H1 (cell line): ENCODE measurements around the gene APLP2. TPM values are rescaled to one million over a fixed set of nuclear protein-coding genes. Genes with fewer than 3 reads are reported as not detected.

Source experiments
- CTCF ChIA-PET: fragments of 300-600 bp; sonication (Branson Sonifier 250); formaldehyde crosslinking; loops from one replicate; lab custom pipeline; 2021; ENCODE audit not compliant: partially characterized antibody; lab: Charles Lee
- POLR2A ChIA-PET: fragments of 300-600 bp; sonication (Branson Sonifier 250); formaldehyde crosslinking; loops from one replicate; lab custom pipeline; 2021; ENCODE audit warnings: inconsistent platforms; ENCODE audit not compliant: partially characterized antibody; lab: Charles Lee
- DNase-seq, 2 experiments: peaks; one replicate each; pipeline versions ENCODE4 v3.0.0 to v3.0.0-alpha.2; 2010 to 2022; ENCODE audit warnings: low spot score in 2 of 2, low read depth in 1 of 2, mixed read lengths in 1 of 2
- FAIRE-seq: peaks from 2 replicates; lab custom pipeline; 2011; peaks lifted over from hg19 to GRCh38; lab: Jason Lieb, UNC
- H2AFZ ChIP-seq: 2 replicates; pipeline ENCODE4 v1.8.1; 2012; ENCODE audit warnings: low read length, inconsistent platforms
- H2AK5ac ChIP-seq: 2 replicates; pipeline ENCODE4 v1.6.1; 2013; ENCODE audit warnings: low read depth, low read length
- H2BK120ac ChIP-seq: replicated peaks from 2 replicates; pipeline ENCODE3; 2013; ENCODE audit warnings: low read depth, low read length, inconsistent platforms
- H2BK12ac ChIP-seq: 2 replicates; pipeline ENCODE4 v1.6.1; 2013; ENCODE audit warnings: low read depth, low read length
- H2BK15ac ChIP-seq: 2 replicates; pipeline ENCODE4 v1.6.1; 2013; ENCODE audit warnings: low read length
- H2BK20ac ChIP-seq: 2 replicates; pipeline ENCODE4 v1.6.1; 2013; ENCODE audit warnings: low read length
- H2BK5ac ChIP-seq: 2 replicates; pipeline ENCODE4 v1.6.1; 2013; ENCODE audit warnings: low read depth, low read length
- H3K14ac ChIP-seq: 2 replicates; pipeline ENCODE4 v1.6.1; 2013; ENCODE audit warnings: inconsistent platforms; ENCODE audit not compliant: insufficient read length
- H3K18ac ChIP-seq: 2 replicates; pipeline ENCODE4 v1.6.1; 2013; ENCODE audit warnings: low read length; ENCODE audit errors: extremely low read depth
- H3K23ac ChIP-seq: 2 replicates; pipeline ENCODE4 v1.6.1; 2013; ENCODE audit warnings: inconsistent platforms; ENCODE audit not compliant: insufficient read length
- H3K23me2 ChIP-seq: 2 replicates; pipeline ENCODE4 v1.6.1; 2013; ENCODE audit warnings: low read depth, low read length
- H3K27ac ChIP-seq: 2 replicates; pipeline ENCODE4 v1.6.1; 2011; ENCODE audit warnings: low read depth, low read length, inconsistent platforms
- H3K27me3 ChIP-seq, 4 experiments: replicated peaks in 1 of 4; 1 replicate in 1 of 4; 2 replicates in 3 of 4; pipeline versions ENCODE4 v1.6.1 to v1.8.1; 2011 to 2013; ENCODE audit warnings: low read length in 3 of 4, mild to moderate bottlenecking in 3 of 4, inconsistent platforms in 2 of 4, mixed read lengths in 2 of 4, moderate library complexity in 1 of 4; ENCODE audit not compliant: control insufficient read depth in 3 of 4, insufficient read depth in 3 of 4; ENCODE audit errors: extremely low read depth in 1 of 4
- H3K36me3 ChIP-seq, 4 experiments: 2 replicates each; pipeline versions ENCODE4 v1.6.1 to v1.8.1; 2011 to 2013; ENCODE audit warnings: mild to moderate bottlenecking in 4 of 4, low read length in 3 of 4, moderate library complexity in 2 of 4, control low read depth in 1 of 4, inconsistent platforms in 1 of 4; ENCODE audit not compliant: insufficient read depth in 4 of 4, control insufficient read depth in 2 of 4
- H3K4ac ChIP-seq: replicated peaks from 2 replicates; pipeline ENCODE3; 2013; ENCODE audit warnings: low read length, low read depth, mixed read lengths, inconsistent platforms; ENCODE audit not compliant: insufficient read length
- H3K4me1 ChIP-seq, 4 experiments: replicated peaks in 1 of 4; 1 replicate in 1 of 4; 2 replicates in 3 of 4; pipeline versions ENCODE4 v1.6.1 to v1.8.1; 2011 to 2013; ENCODE audit warnings: low read length in 3 of 4, inconsistent platforms in 2 of 4, mixed read lengths in 1 of 4; ENCODE audit not compliant: insufficient read depth in 4 of 4, control insufficient read depth in 3 of 4
- H3K4me2 ChIP-seq, 2 experiments: 2 replicates each; pipeline versions ENCODE4 v1.6.1 to v1.8.1; 2011 to 2013; ENCODE audit warnings: low read depth in 2 of 2, low read length in 2 of 2, control low read depth in 1 of 2, inconsistent platforms in 1 of 2, mild to moderate bottlenecking in 1 of 2; ENCODE audit not compliant: insufficient read depth in 1 of 2
- H3K4me3 ChIP-seq, 4 experiments: fragments of 200-600, 300-600 bp in 1 of 4; sonication (generic), shearing (Covaris generic), sonication (Bioruptor Twin) in 1 of 4; 2 replicates each; pipeline versions ENCODE4 v1.5.1 to v1.8.1; 2011 to 2016; ENCODE audit warnings: low read length in 4 of 4, low read depth in 3 of 4, control low read depth in 2 of 4, inconsistent platforms in 2 of 4, mild to moderate bottlenecking in 2 of 4, mixed read lengths in 1 of 4, moderate library complexity in 1 of 4; ENCODE audit not compliant: insufficient read depth in 2 of 4; ENCODE audit errors: extremely low read depth in 1 of 4
- H3K56ac ChIP-seq: replicated peaks from 2 replicates; pipeline ENCODE3; 2013; ENCODE audit warnings: low read depth, mild to moderate bottlenecking, mixed read lengths, low read length, inconsistent platforms; ENCODE audit not compliant: insufficient read length
- H3K79me1 ChIP-seq: 2 replicates; pipeline ENCODE4 v1.6.1; 2013; ENCODE audit warnings: low read depth, low read length, control low read depth
- H3K79me2 ChIP-seq, 2 experiments: 2 replicates each; pipeline versions ENCODE4 v1.6.1 to v1.8.1; 2012 to 2013; ENCODE audit warnings: low read length in 2 of 2, mild to moderate bottlenecking in 2 of 2, inconsistent platforms in 1 of 2; ENCODE audit not compliant: insufficient read depth in 2 of 2, control insufficient read depth in 1 of 2
- H3K9ac ChIP-seq, 4 experiments: replicated peaks in 1 of 4; 1 replicate in 1 of 4; 2 replicates in 3 of 4; pipeline versions ENCODE4 v1.6.1 to v1.8.1; 2011 to 2013; ENCODE audit warnings: low read depth in 3 of 4, low read length in 3 of 4, control low read depth in 2 of 4, mild to moderate bottlenecking in 2 of 4, moderate library complexity in 2 of 4, inconsistent platforms in 1 of 4; ENCODE audit errors: extremely low read depth in 1 of 4
- H3K9me3 ChIP-seq, 2 experiments: 2 replicates each; pipeline versions ENCODE4 v1.6.1 to v1.8.1; 2012 to 2013; ENCODE audit warnings: mild to moderate bottlenecking in 2 of 2, moderate library complexity in 2 of 2, control low read depth in 1 of 2, inconsistent platforms in 1 of 2, low read depth in 1 of 2, low read length in 1 of 2, mixed read lengths in 1 of 2; ENCODE audit not compliant: insufficient read depth in 2 of 2
- H4K20me1 ChIP-seq, 2 experiments: replicated peaks in 1 of 2; 2 replicates each; pipeline versions ENCODE3 to v1.8.1; 2011 to 2013; ENCODE audit warnings: inconsistent platforms in 2 of 2, low read length in 2 of 2, mild to moderate bottlenecking in 1 of 2; ENCODE audit not compliant: insufficient read depth in 2 of 2, control insufficient read depth in 1 of 2
- H4K5ac ChIP-seq: 2 replicates; pipeline ENCODE4 v1.6.1; 2013; ENCODE audit warnings: low read length, low read depth, mixed read lengths, inconsistent platforms; ENCODE audit not compliant: insufficient read length
- H4K8ac ChIP-seq: 2 replicates; pipeline ENCODE4 v1.8.0; 2013; ENCODE audit warnings: mild to moderate bottlenecking, moderate library complexity, low read length, inconsistent platforms; ENCODE audit not compliant: insufficient read depth; ENCODE audit errors: extremely low read depth
- H4K91ac ChIP-seq: replicated peaks from 2 replicates; pipeline ENCODE3; 2013; ENCODE audit warnings: low read length, mixed read lengths, inconsistent platforms; ENCODE audit not compliant: insufficient read length
- ASH2L ChIP-seq: fragments of 200-600, 300-600 bp; sonication (generic); IDR thresholded peaks from one replicate; pipeline ENCODE4 v1.7.1; 2017; ENCODE audit warnings: low read length
- FOSL1 ChIP-seq: IDR thresholded peaks from 2 replicates; pipeline ENCODE4 v1.6.1; 2011; ENCODE audit warnings: mild to moderate bottlenecking, low read depth, low read length, moderate library complexity; ENCODE audit not compliant: insufficient read depth
- GABPA ChIP-seq: IDR thresholded peaks from 2 replicates; pipeline ENCODE4 v1.6.1; 2011; ENCODE audit warnings: mild to moderate bottlenecking, low read length, moderate library complexity, borderline replicate concordance; ENCODE audit not compliant: insufficient read depth
- GTF2F1 ChIP-seq: IDR thresholded peaks from 2 replicates; pipeline ENCODE4 v1.6.1; 2012; ENCODE audit warnings: low read depth, low read length, improper control_type of control experiment, borderline replicate concordance
- KDM5A ChIP-seq: fragments of 200-600 bp; IDR thresholded peaks from 2 replicates; pipeline ENCODE4 v1.7.1; 2012; ENCODE audit warnings: mild to moderate bottlenecking, low read length, inconsistent platforms, mixed read lengths
- POLR2A ChIP-seq, 2 experiments: IDR thresholded peaks; 1 replicate in 1 of 2; 2 replicates in 1 of 2; pipeline ENCODE4 v1.6.1; 2011; ENCODE audit warnings: low read depth in 2 of 2, low read length in 2 of 2, mild to moderate bottlenecking in 2 of 2; ENCODE audit errors: control extremely low read depth in 1 of 2
- SP1 ChIP-seq: IDR thresholded peaks from 2 replicates; pipeline ENCODE4 v1.6.1; 2011; ENCODE audit warnings: low read depth, low read length
- SP2 ChIP-seq: IDR thresholded peaks from 2 replicates; pipeline ENCODE4 v1.6.1; 2012; ENCODE audit warnings: mild to moderate bottlenecking, low read length, inconsistent platforms
- SP4 ChIP-seq: IDR thresholded peaks from 2 replicates; pipeline ENCODE4 v1.6.1; 2012; ENCODE audit warnings: low read length, inconsistent platforms
- SRF ChIP-seq: IDR thresholded peaks from 2 replicates; pipeline ENCODE4 v1.6.1; 2011; ENCODE audit warnings: mild to moderate bottlenecking, low read depth, low read length, moderate library complexity
- TEAD4 ChIP-seq: IDR thresholded peaks from 2 replicates; pipeline ENCODE4 v1.6.1; 2012; ENCODE audit warnings: low read depth, low read length, inconsistent platforms, mixed read lengths
- WGBS, 2 experiments: shearing (Covaris generic) in 1 of 2; methylation state at CpG; one replicate each; pipeline versions ENCODE4 v1.1.6 to v1.1.7; 2013 to 2015; ENCODE audit warnings: low lambda C conversion rate in 2 of 2, mixed read lengths in 2 of 2, inconsistent platforms in 1 of 2, low coverage in 1 of 2, missing lambda C conversion rate in 1 of 2; ENCODE audit not compliant: insufficient replicate concordance in 2 of 2, insufficient coverage in 1 of 2, insufficient read length in 1 of 2; ENCODE audit errors: extremely low coverage in 1 of 2, missing lambda C conversion rate in 1 of 2; 5-methylcytosine and 5-hydroxymethylcytosine counted together
- long read RNA-seq, 2 experiments: library from RNA in 1 of 2; library from capped mRNA in 1 of 2; stranded (forward); transcript quantifications; one replicate each; pipeline ENCODE4 v2.0.0, GENCODE V29; 2021; ENCODE audit warnings: inconsistent platforms in 1 of 2
- polyA minus RNA-seq, 3 experiments: library from RNA; depleted of rRNA, polyadenylated mRNA; stranded (reverse); fragments of >200 nt; gene quantifications; 1 replicate in 2 of 3; 2 replicates in 1 of 3; pipeline ENCODE4 v1.2.3, GENCODE V29; 2011
- polyA plus RNA-seq, 7 experiments: library from polyadenylated mRNA; depleted of rRNA in 3 of 7; stranded (reverse) in 5 of 7; unstranded in 2 of 7; fragments of >200 nt in 5 of 7; fragments of 200-250 nt in 2 of 7; gene quantifications; 1 replicate in 5 of 7; 2 replicates in 1 of 7; 4 replicates in 1 of 7; pipeline versions ENCODE4 v1.2.1 to v1.2.3, GENCODE V29; 2011 to 2013; ENCODE audit warnings: missing spikeins in 2 of 7, mixed read lengths in 2 of 7
- total RNA-seq: library from RNA; stranded (reverse); fragmentation: NEBNext Ultra II Directional; extraction: Animal tissue kit (Norgen Biotek cat#: 25700); gene quantifications from 2 replicates; pipeline ENCODE4 v1.2.1, GENCODE V29; 2021

APLP2 gene
- 311 and 315 TPM in 2 replicates for total RNA-seq
- 222 and 254 TPM in 2 replicates for polyA plus RNA-seq (2011; rRNA removed)
- 251 TPM for polyA plus RNA-seq (2011; cell fraction: cytosol; rRNA removed)
- 240 TPM for polyA plus RNA-seq (2011; cell fraction: nucleus; rRNA removed)
- polyA plus RNA-seq (2012, experiment 1 of 2): 297 to 375 TPM (median 345 TPM) in 4 replicates
- polyA plus RNA-seq (2012, experiment 2 of 2): 93.4 TPM
- 473 TPM for polyA plus RNA-seq (2013, experiment 1 of 2)
- polyA plus RNA-seq (2013, experiment 2 of 2): 477 TPM
- 206 and 280 TPM in 2 replicates for polyA minus RNA-seq (2011; rRNA and poly(A)+ RNA removed)
- 110 TPM for polyA minus RNA-seq (2011; cell fraction: cytosol; rRNA and poly(A)+ RNA removed)
- polyA minus RNA-seq (2011; cell fraction: nucleus; rRNA and poly(A)+ RNA removed): 87.7 TPM
- long read RNA-seq, experiment 1, transcript APLP2-207 (2 exons, 1,590 nt): major isoform, 21 of 160 reads
- long read RNA-seq, experiment 1, transcript APLP2-203 (17 exons, 3,270 nt): minor isoform, 5 of 160 reads
- long read RNA-seq, experiment 1, partial matches to known transcripts: 119 of 160 reads
- long read RNA-seq, experiment 1, other reads (novel, unspliced or antisense): 7 of 160 reads
- long read RNA-seq, experiment 2, partial matches to known transcripts: 24 of 35 reads
- long read RNA-seq, experiment 2, other reads (novel, unspliced or antisense): 11 of 35 reads

- Histone ChIP-seq H3K23me2 (peaks cover 13% of the 10 kb centered on the region), H3K4me2 (peak within 1 kb of the TSS; percentile 97 to 99), H3K9me3 (no peaks in the 10 kb centered on the region), H2BK5ac (0 out of 2 replicates have a peak within 1 kb of the TSS, but pooled peaks have one; percentile 3), H3K23ac (no peak within 1 kb of the TSS), H2BK120ac (no peak within 1 kb of the TSS), H3K4ac (peak within 1 kb of the TSS; percentile 13), H4K20me1 (peaks cover 11 to 14% of the 10 kb centered on the region in 2 experiments), H2AFZ (peak within 1 kb of the TSS; percentile 84), H3K79me2 (peaks cover 16 to 41% of the 10 kb centered on the region in 2 experiments), H2BK20ac (no peak within 1 kb of the TSS), H4K8ac (peak within 1 kb of the TSS; percentile 75), H2AK5ac (no peak within 1 kb of the TSS), H3K27ac (peak within 1 kb of the TSS; percentile 86; the same call in 1 of the 2 replicates), H3K36me3 (no peaks in the 10 kb centered on the region), H3K9ac (peak within 1 kb of the TSS; percentile 85 to 91 (median 88)), H2BK12ac (0 out of 2 replicates have a peak within 1 kb of the TSS, but pooled peaks have one; percentile 50), H4K91ac (peak within 1 kb of the TSS; percentile 58), H3K4me1 (peaks cover 2 to 7% (median 6%) of the 10 kb centered on the region in 4 experiments; a peak in 5 of 7 replicates), H3K4me3 (peak within 1 kb of the TSS; percentile 66 to 97 (median 86)), H3K18ac (peak within 1 kb of the TSS; percentile 97), H2BK15ac (peak within 1 kb of the TSS; percentile 61; the same call in 1 of the 2 replicates), H3K14ac (no peak within 1 kb of the TSS), H3K27me3 (peaks cover 3 to 20% (median 14%) of the 10 kb centered on the region in 4 experiments), H4K5ac (peak within 1 kb of the TSS; percentile 75), H3K79me1 (no peaks in the 10 kb centered on the region; the same call in 1 of the 2 replicates), H3K56ac (peak within 1 kb of the TSS; percentile 52)
- CTCF ChIA-PET: interaction anchor here (1.0 kb wide), 1 partner anchor 54 kb away, joined by 4 read pairs; no protein-coding TSS in a partner anchor
- DNase-seq (peak; percentile 94 to 97), FAIRE-seq (no peak)
- WGBS, 2 experiments: 0% methylated on average over 30 of the region's 51 CpGs; no CpG with 5 or more reads in 1 of the 2 experiments
- POLR2A ChIA-PET: interaction anchor here (0.6 to 3.7 kb wide), 19 partner anchors 10 to 146 kb away, joined by 3 to 39 read pairs (median 4); partner anchors contain the start of gene PRDM10
- TF ChIP-seq TEAD4: no peak
- TF ChIP-seq SP1: peak; percentile 73; the same call in 1 of the 2 replicates
- no peak for TF ChIP-seq SRF
- TF ChIP-seq SP4: 0 out of 2 replicates have a peak, but pooled peaks have one; percentile 46
- TF ChIP-seq SP2: no peak
- no peak for TF ChIP-seq ASH2L
- TF ChIP-seq GTF2F1: peak; percentile 89
- peak; percentile 94 to 95 for TF ChIP-seq POLR2A (IDR thresholded peaks at IDR 0.05; ENCODE audit: control extremely low read depth in 1 of 2, low read depth in 2 of 2, low read length in 2 of 2)
- TF ChIP-seq GABPA: peak; percentile 11; the same call in 1 of the 2 replicates
- TF ChIP-seq FOSL1: no peak
- no peak for TF ChIP-seq KDM5A
Observed at GRCh38 chr11:130069659-130070108, at the start of gene APLP2. Gene APLP2, plus strand, starts transcription at chr11:130069894. Its CDS starts 84 bp downstream, at chr11:130069978.
